Glutamatergic neuron (in vitro differentiated cells): ENCODE data around the gene PREP. TPM values are rescaled to one million over a fixed set of nuclear protein-coding genes. Genes with fewer than 3 reads are reported as not detected.
"Not testable (repeated sequence)": the region's sequence is repeated elsewhere in the genome, so short reads cannot be mapped to it uniquely, and the experiment has no call there.

Experiments
- DNase-seq: peaks from one replicate; pipeline ENCODE4 v3.0.0; 2022
- H3K27ac Mint-ChIP-seq: one replicate; pipeline ENCODE4 v1.8.0; 2020; ENCODE audit warnings: mild to moderate bottlenecking, mixed read lengths, inconsistent platforms; ENCODE audit not compliant: unreplicated experiment
- H3K27me3 Mint-ChIP-seq: one replicate; pipeline ENCODE4 v1.8.0; 2020; ENCODE audit warnings: mild to moderate bottlenecking, moderate library complexity, mixed read lengths, inconsistent platforms; ENCODE audit not compliant: unreplicated experiment
- H3K36me3 Mint-ChIP-seq: one replicate; pipeline ENCODE4 v1.8.0; 2020; ENCODE audit warnings: mild to moderate bottlenecking, mixed read lengths, inconsistent platforms; ENCODE audit not compliant: unreplicated experiment
- H3K4me1 Mint-ChIP-seq: one replicate; pipeline ENCODE4 v1.8.0; 2020; ENCODE audit warnings: mild to moderate bottlenecking, low read depth, mixed read lengths, inconsistent platforms; ENCODE audit not compliant: unreplicated experiment
- H3K4me3 Mint-ChIP-seq: one replicate; pipeline ENCODE4 v1.8.0; 2020; ENCODE audit warnings: mild to moderate bottlenecking, mixed read lengths, inconsistent platforms; ENCODE audit not compliant: unreplicated experiment
- H3K9me3 Mint-ChIP-seq: one replicate; pipeline ENCODE4 v1.8.0; 2020; ENCODE audit warnings: mild to moderate bottlenecking, moderate library complexity, mixed read lengths, inconsistent platforms; ENCODE audit not compliant: unreplicated experiment
- total RNA-seq: library from RNA; stranded (reverse); fragmentation: NEBNext Ultra II Directional; extraction: Animal tissue kit (Norgen Biotek cat#: 25700); gene quantifications from one replicate; pipeline ENCODE4 v1.2.1, GENCODE V29; 2021; ENCODE audit not compliant: unreplicated experiment
- TF ChIP-seq, protein P1 (sequence below): fragments of 200-600 bp; sonication (generic); IDR thresholded peaks from one replicate; pipeline ENCODE4 v1.5.0; 2021; ENCODE audit not compliant: partially characterized antibody, unreplicated experiment

Gene PREP
- total RNA-seq, 1 donor from 2014 or later, result 206 TPM

DNA sequence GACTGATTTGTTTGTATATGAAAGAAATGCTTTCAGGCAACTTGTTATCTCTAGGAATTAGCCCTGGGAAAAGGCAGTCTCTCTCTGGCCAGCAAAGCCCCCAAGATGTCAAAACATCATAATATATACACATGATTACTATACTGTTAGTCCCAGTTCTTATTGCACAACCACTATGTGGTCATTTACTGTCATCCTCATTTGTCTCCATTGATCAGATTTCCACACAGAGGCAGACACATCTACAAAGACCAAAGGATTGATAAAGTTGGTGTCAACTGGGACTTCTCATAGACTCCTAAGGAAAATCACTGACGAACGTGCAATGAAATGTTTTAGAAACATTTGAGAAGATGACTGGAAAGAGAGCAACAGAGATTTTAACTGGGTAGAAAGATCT is 151.2 kb downstream of the PREP start:
- TF ChIP-seq, protein P1, sequence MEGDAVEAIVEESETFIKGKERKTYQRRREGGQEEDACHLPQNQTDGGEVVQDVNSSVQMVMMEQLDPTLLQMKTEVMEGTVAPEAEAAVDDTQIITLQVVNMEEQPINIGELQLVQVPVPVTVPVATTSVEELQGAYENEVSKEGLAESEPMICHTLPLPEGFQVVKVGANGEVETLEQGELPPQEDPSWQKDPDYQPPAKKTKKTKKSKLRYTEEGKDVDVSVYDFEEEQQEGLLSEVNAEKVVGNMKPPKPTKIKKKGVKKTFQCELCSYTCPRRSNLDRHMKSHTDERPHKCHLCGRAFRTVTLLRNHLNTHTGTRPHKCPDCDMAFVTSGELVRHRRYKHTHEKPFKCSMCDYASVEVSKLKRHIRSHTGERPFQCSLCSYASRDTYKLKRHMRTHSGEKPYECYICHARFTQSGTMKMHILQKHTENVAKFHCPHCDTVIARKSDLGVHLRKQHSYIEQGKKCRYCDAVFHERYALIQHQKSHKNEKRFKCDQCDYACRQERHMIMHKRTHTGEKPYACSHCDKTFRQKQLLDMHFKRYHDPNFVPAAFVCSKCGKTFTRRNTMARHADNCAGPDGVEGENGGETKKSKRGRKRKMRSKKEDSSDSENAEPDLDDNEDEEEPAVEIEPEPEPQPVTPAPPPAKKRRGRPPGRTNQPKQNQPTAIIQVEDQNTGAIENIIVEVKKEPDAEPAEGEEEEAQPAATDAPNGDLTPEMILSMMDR, result no peak
- H3K4me1 Mint-ChIP-seq, result peaks cover 4% of the 10 kb centered on the region
- no peak overlapping the region for H3K4me3 Mint-ChIP-seq
- H3K36me3 Mint-ChIP-seq, result no peaks in the 10 kb centered on the region
- peaks cover 3% of the 10 kb centered on the region for H3K27me3 Mint-ChIP-seq
- no peak for DNase-seq
- H3K27ac Mint-ChIP-seq, result no peak overlapping the region
- H3K9me3 Mint-ChIP-seq, result peaks cover 2% of the 10 kb centered on the region

DNA sequence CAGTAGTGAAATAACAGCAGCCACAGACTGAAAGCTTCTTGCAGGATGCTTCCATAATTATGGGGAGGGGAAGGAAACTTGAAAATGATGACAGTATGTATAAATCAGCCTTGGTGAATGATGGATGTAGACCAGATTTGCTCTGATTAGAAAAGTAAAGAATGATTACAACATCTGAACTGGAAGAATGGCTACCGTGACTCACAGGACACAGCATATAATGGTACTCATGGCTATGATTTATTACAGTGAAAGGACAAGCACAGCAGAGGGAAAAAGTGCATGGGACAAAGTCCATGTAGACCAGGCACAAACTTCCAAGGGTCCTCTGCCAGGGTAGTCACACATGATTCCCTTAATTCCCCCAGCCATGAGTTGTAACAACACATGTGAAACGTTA is 152.3 kb downstream of the PREP start:
- no peak overlapping the region for H3K27ac Mint-ChIP-seq
- no peaks in the 10 kb centered on the region for H3K4me1 Mint-ChIP-seq
- no peaks in the 10 kb centered on the region for H3K36me3 Mint-ChIP-seq
- H3K9me3 Mint-ChIP-seq, result peaks cover 2% of the 10 kb centered on the region
- DNase-seq, result no peak
- no peak overlapping the region for H3K4me3 Mint-ChIP-seq
- H3K27me3 Mint-ChIP-seq, result peaks cover 3% of the 10 kb centered on the region
- TF ChIP-seq, protein P1, result no peak

DNA sequence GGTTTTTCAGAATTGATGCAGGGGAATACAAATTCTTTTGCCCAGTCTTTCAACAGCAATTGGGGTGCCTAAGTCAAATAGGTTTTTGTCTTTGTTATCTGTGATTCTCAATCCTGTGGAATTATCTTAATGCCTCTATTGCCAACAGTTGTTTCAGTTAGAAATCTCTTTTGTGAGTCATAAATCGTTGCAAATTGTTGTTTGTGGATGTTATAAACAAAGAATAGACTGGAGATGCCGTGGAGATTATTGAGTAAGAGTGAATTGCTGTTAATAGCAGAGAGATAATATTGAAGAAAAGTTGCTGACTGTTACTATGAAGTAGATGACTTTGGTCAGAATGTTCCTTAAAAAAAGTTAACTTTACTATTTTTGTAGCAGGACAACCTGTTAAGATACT is 159.4 kb downstream of the PREP start:
- no peaks in the 10 kb centered on the region for H3K4me1 Mint-ChIP-seq
- H3K9me3 Mint-ChIP-seq, result peaks cover 7% of the 10 kb centered on the region
- no peaks in the 10 kb centered on the region for H3K27me3 Mint-ChIP-seq
- no peak overlapping the region for H3K27ac Mint-ChIP-seq
- TF ChIP-seq, protein P1, result no peak
- no peak for DNase-seq
- peaks cover 5% of the 10 kb centered on the region for H3K36me3 Mint-ChIP-seq
- no peak overlapping the region for H3K4me3 Mint-ChIP-seq

DNA sequence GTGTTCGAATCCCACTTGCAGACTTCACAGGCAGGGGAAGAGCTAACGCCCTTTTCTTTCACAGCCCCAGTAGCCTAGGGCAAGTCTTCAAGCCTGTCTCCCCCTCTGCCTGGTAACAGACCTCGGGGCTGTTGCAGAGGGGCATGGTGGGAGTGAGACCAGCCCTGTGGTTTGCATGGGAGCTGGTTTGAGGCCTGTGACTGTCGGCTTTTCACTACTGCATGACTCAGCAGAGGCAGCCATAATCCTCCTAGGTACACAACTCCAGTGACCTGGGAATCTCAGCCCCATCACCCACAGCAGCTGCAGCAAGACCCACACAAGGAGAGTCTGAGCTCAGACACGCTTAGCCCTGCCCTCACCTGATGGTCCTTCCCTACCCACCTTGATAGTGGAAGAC is 167.7 kb downstream of the PREP start:
- no peak for DNase-seq
- Mint-ChIP-seq H3K27me3 (no peaks in the 10 kb centered on the region), H3K36me3 (peaks cover 22% of the 10 kb centered on the region), H3K27ac (no peak overlapping the region), H3K9me3 (peaks cover 7% of the 10 kb centered on the region), H3K4me3 (no peak overlapping the region), H3K4me1 (no peaks in the 10 kb centered on the region)
- TF ChIP-seq, protein P1, result no peak

DNA sequence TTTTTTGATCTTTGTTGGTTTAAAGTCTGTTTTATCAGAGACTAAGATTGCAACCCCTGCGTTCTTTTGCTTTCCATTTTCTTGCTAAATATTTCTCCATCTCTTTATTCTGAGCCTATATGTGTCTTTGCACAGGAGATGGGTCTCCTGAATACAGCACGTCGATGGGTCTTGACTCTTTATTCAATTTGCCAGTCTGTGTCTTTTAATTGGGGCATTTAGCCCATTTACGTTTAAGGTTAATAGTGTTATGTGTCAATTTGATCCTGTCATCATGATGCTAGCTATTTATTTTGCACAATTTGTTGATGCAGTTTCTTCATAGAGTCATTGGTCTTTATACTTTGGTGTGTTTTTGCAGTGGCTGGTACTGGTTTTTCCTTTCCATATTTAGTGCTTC is 171.1 kb downstream of the PREP start:
- not testable (repeated sequence) for H3K9me3 Mint-ChIP-seq, H3K27ac Mint-ChIP-seq, DNase-seq, H3K4me1 Mint-ChIP-seq, H3K27me3 Mint-ChIP-seq, H3K4me3 Mint-ChIP-seq
- peaks cover 22% of the 10 kb centered on the region for H3K36me3 Mint-ChIP-seq

Other genes starting within 250 kb of the PREP start
- 10.9 TPM for gene POPDC3, start 223.1 kb downstream of the PREP start, total RNA-seq